B cell (primary cell): ENCODE measurements around the gene CFAP61. TPM values are rescaled to one million over a fixed set of nuclear protein-coding genes. Genes with fewer than 3 reads are reported as not detected.

Experiments used
- ATAC-seq: fragments of 200-7000 bp; cut with Tn5 transposase; one replicate; pipeline ENCODE4 v1.10.0; 2021; ENCODE audit warnings: low read depth, mild to moderate bottlenecking, moderate number of reproducible peaks, moderate library complexity
- CTCF ChIA-PET: fragments of 350-600 bp; sonication (Branson Sonifier 250); formaldehyde crosslinking; loops from one replicate; lab custom pipeline; 2021; ENCODE audit warnings: antibody characterized with exemption, inconsistent platforms; lab: Charles Lee
- POLR2A ChIA-PET: fragments of 350-600 bp; sonication (Branson Sonifier 250); formaldehyde crosslinking; loops from one replicate; lab custom pipeline; 2021; ENCODE audit warnings: antibody characterized with exemption; lab: Charles Lee
- DNase-seq: peaks from one replicate; pipeline ENCODE4 v3.0.0; 2013
- H2AFZ ChIP-seq: 2 replicates; pipeline ENCODE4 v1.6.1; 2012; ENCODE audit warnings: mild to moderate bottlenecking, low read depth, low read length; ENCODE audit not compliant: insufficient read depth, poor library complexity, severe bottlenecking
- H3K27ac ChIP-seq, 2 donors: 1 replicate in 1 of 2; 2 replicates in 1 of 2; pipeline ENCODE4 v1.5.1; 2012 to 2013; ENCODE audit warnings: low read length in 2 of 2, mild to moderate bottlenecking in 2 of 2, moderate library complexity in 1 of 2
- H3K27me3 ChIP-seq, 4 experiments: fragments of 200-600 bp in 1 of 4; sonication (generic) in 1 of 4; replicated peaks in 1 of 4; 1 replicate in 2 of 4; 2 replicates in 2 of 4; pipeline versions ENCODE4 v1.6.1 to v1.7.0; 2013 to 2016; ENCODE audit warnings: low read length in 3 of 4, mild to moderate bottlenecking in 2 of 4, mixed read lengths in 1 of 4, moderate library complexity in 1 of 4; ENCODE audit not compliant: insufficient read depth in 4 of 4, control insufficient read depth in 3 of 4; ENCODE audit errors: control extremely low read depth in 1 of 4
- H3K36me3 ChIP-seq, 2 experiments: replicated peaks in 1 of 2; 1 replicate in 1 of 2; 2 replicates in 1 of 2; pipeline versions ENCODE4 v1.6.1 to v1.7.1; 2013; ENCODE audit warnings: low read length in 1 of 2; ENCODE audit not compliant: insufficient read depth in 2 of 2, control insufficient read depth in 1 of 2; ENCODE audit errors: control extremely low read depth in 1 of 2, extremely low read depth in 1 of 2
- H3K4me1 ChIP-seq, 2 donors: fragments of 200-600 bp in 1 of 2; sonication (generic) in 1 of 2; 1 replicate in 1 of 2; 2 replicates in 1 of 2; pipeline versions ENCODE4 v1.5.1 to v1.6.1; 2013 to 2017; ENCODE audit warnings: low read length in 2 of 2; ENCODE audit not compliant: control insufficient read depth in 2 of 2, insufficient read depth in 2 of 2
- H3K4me2 ChIP-seq: replicated peaks from 2 replicates; pipeline ENCODE3; 2012; ENCODE audit warnings: mild to moderate bottlenecking, low read depth, low read length; ENCODE audit not compliant: poor library complexity, severe bottlenecking
- H3K4me3 ChIP-seq, 5 experiments: fragments of 200-600 bp in 1 of 5; sonication (generic) in 1 of 5; 1 replicate in 3 of 5; 2 replicates in 2 of 5; pipeline versions ENCODE4 v1.5.1 to v1.7.0; 2011 to 2016; ENCODE audit warnings: low read length in 4 of 5, mild to moderate bottlenecking in 4 of 5, low read depth in 2 of 5, control low read depth in 1 of 5, moderate library complexity in 1 of 5; ENCODE audit not compliant: insufficient read depth in 1 of 5; ENCODE audit errors: control extremely low read depth in 1 of 5, extremely low read depth in 1 of 5
- H3K79me2 ChIP-seq: fragments of 200-600 bp; sonication (generic); one replicate; pipeline ENCODE4 v1.6.0; 2016; ENCODE audit warnings: low read length; ENCODE audit not compliant: control insufficient read depth, insufficient read depth
- H3K9ac ChIP-seq: fragments of 200-600 bp; sonication (generic); 2 replicates; pipeline ENCODE4 v1.6.1; 2017; ENCODE audit warnings: mild to moderate bottlenecking, low read length, moderate library complexity
- H3K9me3 ChIP-seq, 3 donors: one replicate each; pipeline versions ENCODE4 v1.6.1 to v1.7.1; 2013; ENCODE audit warnings: low read length in 2 of 3; ENCODE audit not compliant: control insufficient read depth in 2 of 3, insufficient read depth in 1 of 3; ENCODE audit errors: control extremely low read depth in 1 of 3
- H4K20me1 ChIP-seq: 2 replicates; pipeline ENCODE4 v1.6.0; 2012; ENCODE audit warnings: mild to moderate bottlenecking, low read length; ENCODE audit not compliant: insufficient read depth, control insufficient read depth, poor library complexity, severe bottlenecking
- H3K27ac Mint-ChIP-seq: one replicate; pipeline ENCODE4 v1.8.0; 2021; ENCODE audit warnings: mixed read lengths
- H3K27me3 Mint-ChIP-seq: one replicate; pipeline ENCODE4 v1.8.0; 2021; ENCODE audit warnings: mixed read lengths
- H3K4me1 Mint-ChIP-seq: one replicate; pipeline ENCODE4 v1.8.0; 2021; ENCODE audit warnings: mixed read lengths
- H3K4me3 Mint-ChIP-seq: one replicate; pipeline ENCODE4 v1.8.0; 2021; ENCODE audit warnings: mixed read lengths
- H3K9me3 Mint-ChIP-seq: one replicate; pipeline ENCODE4 v1.8.0; 2022; ENCODE audit warnings: mixed read lengths; ENCODE audit not compliant: insufficient read depth
- CTCF ChIP-seq: fragments of 200-600 bp; IDR thresholded peaks from one replicate; pipeline ENCODE4 v1.8.0; 2022; ENCODE audit warnings: antibody characterized with exemption, mild to moderate bottlenecking
- EZH2 ChIP-seq: IDR thresholded peaks from 2 replicates; pipeline ENCODE4 v1.6.1; 2012; ENCODE audit warnings: borderline replicate concordance, low read depth, mild to moderate bottlenecking, moderate library complexity, low read length; ENCODE audit not compliant: insufficient read depth, poor library complexity, severe bottlenecking
- WGBS: methylation state at CpG from one replicate; pipeline ENCODE4 v1.1.5; 2013; ENCODE audit warnings: missing lambda C conversion rate; ENCODE audit not compliant: insufficient coverage; 5-methylcytosine and 5-hydroxymethylcytosine counted together
- intact Hi-C: fragments of 100-400 bp; cut with micrococcal nuclease; formaldehyde crosslinking; loops from one replicate; pipeline ENCODE4 v1.10.0; 2022
- polyA plus RNA-seq: library from polyadenylated mRNA; depleted of rRNA; stranded (reverse); fragments of >200 nt; gene quantifications from 2 replicates; pipeline ENCODE4 v1.2.3, GENCODE V29; 2012
- total RNA-seq, 2 donors: library from RNA; stranded (reverse); fragments of 120-200 nt in 1 of 2; gene quantifications; 1 replicate in 1 of 2; 2 replicates in 1 of 2; pipeline versions ENCODE4 v1.2.3 to v1.2.4, GENCODE V29; 2013 to 2022

Gene CFAP61
- total and polyA plus RNA-seq, 2 donors (not counting 1 experiment from before 2014, with no cell fraction given): not detected

GRCh38 chr20:20391766-20392165 is 339.4 kb downstream of the CFAP61 start:
- Mint-ChIP-seq H3K4me3 (no peak overlapping the region), H3K9me3 (no peaks in the 10 kb centered on the region), H3K27me3 (no peaks in the 10 kb centered on the region), H3K4me1 (no peaks in the 10 kb centered on the region), H3K27ac (no peak overlapping the region)
- no peaks in the 10 kb centered on the region for H3K4me1 ChIP-seq
- H3K27me3 ChIP-seq: no peaks in the 10 kb centered on the region
- CTCF ChIA-PET: no interaction called here
- H3K9me3 ChIP-seq: no peaks in the 10 kb centered on the region
- intact Hi-C loops: no loop called here
- H4K20me1 ChIP-seq: no peaks in the 10 kb centered on the region
- H3K4me2 ChIP-seq: no peak overlapping the region
- H2AFZ ChIP-seq: no peak overlapping the region
- H3K4me3 ChIP-seq: no peak overlapping the region
- DNase-seq (no peak), ATAC-seq (no peak)
- TF ChIP-seq EZH2 (no peak), CTCF (no peak)
- H3K9ac ChIP-seq: no peak overlapping the region
- no peaks in the 10 kb centered on the region for H3K79me2 ChIP-seq
- peaks cover 0 to 10% of the 10 kb centered on the region in 2 experiments for H3K36me3 ChIP-seq
- POLR2A ChIA-PET: no interaction called here
- WGBS: 94% methylated on average over 12 of the region's 13 CpGs
- no peak overlapping the region for H3K27ac ChIP-seq

DNA sequence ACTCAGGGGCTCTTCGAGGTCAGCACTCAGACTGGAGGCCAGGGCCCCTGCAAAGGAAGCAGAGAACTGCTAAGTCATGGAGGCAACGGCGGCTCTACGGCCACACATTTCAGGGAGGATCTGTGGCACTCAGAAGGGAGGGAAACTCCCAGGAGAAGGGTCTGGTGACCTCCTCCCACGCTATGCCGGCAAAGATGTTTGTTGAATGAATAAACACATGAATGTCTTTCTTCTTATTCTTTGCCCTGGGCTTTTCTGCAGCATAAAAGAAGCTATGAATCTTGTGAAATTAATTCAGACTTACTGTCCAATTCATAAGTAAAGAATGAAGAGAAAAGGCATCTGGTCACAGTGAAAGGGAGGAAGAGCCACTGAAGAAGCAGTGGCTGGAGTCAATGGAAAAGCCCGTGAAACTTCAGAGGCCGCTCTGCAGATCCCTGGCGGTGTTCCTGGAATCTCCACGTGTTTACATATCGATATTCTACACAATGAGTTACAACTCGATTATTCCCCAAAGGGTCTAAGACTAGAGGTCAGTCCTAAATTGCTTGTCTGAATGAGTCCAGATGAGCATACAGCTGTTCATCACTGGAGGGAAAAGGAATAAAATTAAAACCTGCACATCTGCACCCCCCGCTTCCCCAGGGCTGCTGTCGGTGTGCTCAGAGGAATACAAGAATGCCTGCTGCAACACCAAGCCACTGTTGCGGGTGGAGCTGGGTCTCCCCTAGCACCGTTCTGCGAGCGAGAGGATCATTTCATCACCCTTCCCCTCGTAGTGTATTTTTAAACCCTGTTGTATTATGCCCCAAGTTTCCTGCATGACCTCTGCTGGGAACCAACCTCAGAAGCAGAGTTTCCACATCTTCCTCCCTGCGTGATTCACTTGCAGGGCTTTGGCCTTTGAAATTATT is 341.1 kb downstream of the CFAP61 start:
- 75% methylated on average over 17 of the region's 20 CpGs for WGBS
- no peaks in the 10 kb centered on the region for H3K4me1 Mint-ChIP-seq
- peaks cover 0 to 10% of the 10 kb centered on the region in 2 experiments for H3K36me3 ChIP-seq
- no peak overlapping the region for H3K4me2 ChIP-seq
- no peaks in the 10 kb centered on the region for H3K9me3 Mint-ChIP-seq
- no peak overlapping the region for H3K9ac ChIP-seq
- ATAC-seq (no peak), DNase-seq (no peak)
- H3K27ac ChIP-seq: no peak overlapping the region
- POLR2A ChIA-PET: no interaction called here
- H3K27me3 ChIP-seq: no peaks in the 10 kb centered on the region
- intact Hi-C loops: no loop called here
- no peaks in the 10 kb centered on the region for H4K20me1 ChIP-seq
- no peaks in the 10 kb centered on the region for H3K4me1 ChIP-seq
- no peaks in the 10 kb centered on the region for H3K9me3 ChIP-seq
- H3K79me2 ChIP-seq: no peaks in the 10 kb centered on the region
- no peaks in the 10 kb centered on the region for H3K27me3 Mint-ChIP-seq
- CTCF ChIA-PET: no interaction called here
- no peak overlapping the region for H2AFZ ChIP-seq
- no peak overlapping the region for H3K4me3 Mint-ChIP-seq
- no peak overlapping the region for H3K4me3 ChIP-seq
- TF ChIP-seq CTCF: no peak
- H3K27ac Mint-ChIP-seq: no peak overlapping the region
